ENCODE data around the gene PTDSS2. TPM values are rescaled to one million over a fixed set of nuclear protein-coding genes. Genes with fewer than 3 reads are reported as not detected.

Gene PTDSS2
- total RNA-seq, 4 donors from 2014 or later: 23.9 to 58.3 (median 30.2) TPM

DNA sequence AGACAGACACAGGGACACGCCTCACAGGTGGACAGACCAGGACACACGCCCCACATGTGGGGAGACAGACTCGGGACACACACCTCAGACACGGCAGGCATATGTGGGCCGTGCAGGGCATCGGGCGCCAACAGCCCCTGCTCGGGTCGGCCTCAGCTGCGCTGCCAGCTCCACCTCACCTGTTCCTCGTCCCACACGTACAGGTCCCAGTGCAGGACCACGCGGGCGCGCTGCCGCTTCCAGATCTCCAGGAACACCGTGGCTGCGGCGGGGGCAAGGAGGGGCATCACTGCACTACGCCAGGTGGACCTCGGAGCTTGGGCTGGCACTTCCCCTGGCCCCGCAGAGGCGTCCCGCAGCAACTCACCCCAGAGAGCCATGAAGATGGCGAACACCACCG, 20.7 kb upstream of the PTDSS2 start:
- Histone ChIP-seq H3K4me3 (no peak overlapping the region), H3K27ac (replicated peaks in 1 of 4) (no peak overlapping the region), H3K27me3 (peaks cover 0 to 71% (median 0%) of the 10 kb centered on the region in 4 donors), H3K36me3 (no peaks in the 10 kb centered on the region), H3K9me3 (no peaks in the 10 kb centered on the region), H3K4me1 (no peaks in the 10 kb centered on the region)
- TF ChIP-seq POLR2A (IDR thresholded peaks at IDR 0.05; ENCODE audit: low read depth) (no peak), CTCF (IDR thresholded peaks at IDR 0.05) (no peak), POLR2AphosphoS5 (IDR thresholded peaks at IDR 0.05) (no peak), EP300 (IDR thresholded peaks at IDR 0.05) (no peak)
- intact Hi-C loops (cut with DNase I): no loop called here
- no peak for DNase-seq (ENCODE audit: extremely low spot score)
- WGBS: no CpG with 5 or more reads among the region's 27 CpGs

- H3K4me3 ChIP-seq: no peak overlapping the region
- H3K36me3 ChIP-seq: no peaks in the 10 kb centered on the region
- 54% methylated on average over 17 of the region's 25 CpGs for WGBS
- TF ChIP-seq POLR2A (IDR thresholded peaks at IDR 0.05; ENCODE audit: low read depth): no peak
- TF ChIP-seq POLR2AphosphoS5 (IDR thresholded peaks at IDR 0.05): no peak
- TF ChIP-seq EP300 (IDR thresholded peaks at IDR 0.05): no peak
- no peak for TF ChIP-seq CTCF (IDR thresholded peaks at IDR 0.05)
- no peaks in the 10 kb centered on the region for H3K4me1 ChIP-seq
- peaks cover 0 to 69% (median 0%) of the 10 kb centered on the region in 4 donors for H3K27me3 ChIP-seq
- DNase-seq (ENCODE audit: extremely low spot score): no peak
- no peak overlapping the region for H3K27ac ChIP-seq (replicated peaks in 1 of 4)
- no peaks in the 10 kb centered on the region for H3K9me3 ChIP-seq
- intact Hi-C loops (cut with DNase I): no loop called here
These were observed 20.1 kb upstream of the PTDSS2 start for GRCh38 chr11:429931-430456.

GRCh38 chr11:431921-432320, 18.2 kb upstream of the PTDSS2 start:
- Histone ChIP-seq H3K9me3 (no peaks in the 10 kb centered on the region), H3K4me1 (no peaks in the 10 kb centered on the region), H3K4me3 (no peak overlapping the region), H3K27ac (replicated peaks in 1 of 4) (no peak overlapping the region), H3K27me3 (peaks cover 0 to 60% (median 0%) of the 10 kb centered on the region in 4 donors), H3K36me3 (no peaks in the 10 kb centered on the region)
- TF ChIP-seq POLR2AphosphoS5 (IDR thresholded peaks at IDR 0.05) (no peak), EP300 (IDR thresholded peaks at IDR 0.05) (no peak), POLR2A (IDR thresholded peaks at IDR 0.05; ENCODE audit: low read depth) (no peak), CTCF (IDR thresholded peaks at IDR 0.05) (no peak)
- no peak for DNase-seq (ENCODE audit: extremely low spot score)
- 95% methylated on average over 7 of the region's 13 CpGs for WGBS
- intact Hi-C loops (cut with DNase I): no loop called here

DNA sequence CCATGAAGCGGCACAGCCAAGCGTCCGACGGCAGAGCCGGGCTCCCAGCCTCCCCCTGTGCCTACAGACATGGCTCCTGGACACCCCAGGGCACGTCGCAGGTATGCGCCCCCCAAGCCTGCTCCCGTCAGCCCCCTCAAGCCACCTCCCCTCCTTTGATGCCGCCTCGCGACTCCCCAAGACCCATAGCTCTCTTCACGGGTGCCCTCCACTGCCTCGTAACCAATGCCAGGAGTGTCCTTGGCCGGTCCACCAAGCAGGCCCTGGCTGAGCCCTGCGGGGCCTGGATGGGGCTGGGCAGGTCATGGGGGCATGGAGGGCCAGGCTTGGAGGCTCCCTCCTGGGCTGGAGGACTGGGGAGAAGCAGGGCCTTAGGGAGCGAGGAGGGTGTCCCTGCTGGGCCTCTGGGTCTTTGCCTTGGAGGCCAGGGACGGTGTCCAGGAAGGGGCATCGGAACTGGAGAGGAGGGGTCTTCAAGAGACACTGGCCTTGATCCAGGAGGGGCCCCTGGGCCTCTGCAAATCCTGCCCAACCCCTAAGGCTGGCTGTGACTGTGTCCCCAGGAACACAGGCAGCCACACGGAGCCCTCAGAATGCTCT, 17.5 kb upstream of the PTDSS2 start:
- peaks cover 0 to 62% (median 0%) of the 10 kb centered on the region in 4 donors for H3K27me3 ChIP-seq
- no peak overlapping the region for H3K4me3 ChIP-seq
- H3K4me1 ChIP-seq: no peaks in the 10 kb centered on the region
- H3K9me3 ChIP-seq: no peaks in the 10 kb centered on the region
- H3K27ac ChIP-seq (replicated peaks in 1 of 4): no peak overlapping the region
- H3K36me3 ChIP-seq: no peaks in the 10 kb centered on the region
- intact Hi-C loops (cut with DNase I): no loop called here
- no peak for TF ChIP-seq POLR2A (IDR thresholded peaks at IDR 0.05; ENCODE audit: low read depth)
- TF ChIP-seq EP300 (IDR thresholded peaks at IDR 0.05): no peak
- TF ChIP-seq CTCF (IDR thresholded peaks at IDR 0.05): no peak
- TF ChIP-seq POLR2AphosphoS5 (IDR thresholded peaks at IDR 0.05): no peak
- no peak for DNase-seq (ENCODE audit: extremely low spot score)
- whole genome bisulfite sequencing: 93% methylated on average over 18 of the region's 20 CpGs

GRCh38 chr11:433111-433510, 17.0 kb upstream of the PTDSS2 start:
- Histone ChIP-seq H3K4me3 (no peak overlapping the region), H3K9me3 (no peaks in the 10 kb centered on the region), H3K27me3 (peaks cover 0 to 67% (median 0%) of the 10 kb centered on the region in 4 donors), H3K4me1 (no peaks in the 10 kb centered on the region), H3K27ac (replicated peaks in 1 of 4) (no peak overlapping the region), H3K36me3 (no peaks in the 10 kb centered on the region)
- intact Hi-C loops (cut with DNase I): no loop called here
- no peak for TF ChIP-seq CTCF (IDR thresholded peaks at IDR 0.05)
- WGBS: 90% methylated on average over 11 of the region's 17 CpGs
- DNase-seq (ENCODE audit: extremely low spot score): no peak
